ENCODE data around the gene BANF1.

GRCh38 chr11:65961267-65962140 lies 40.8 kb upstream of the BANF1 start, which contains the start of gene SART1:
- peak; percentile 97 for TF ChIP-seq EP300 (IDR thresholded peaks at IDR 0.05)
- TF ChIP-seq, protein P1, sequence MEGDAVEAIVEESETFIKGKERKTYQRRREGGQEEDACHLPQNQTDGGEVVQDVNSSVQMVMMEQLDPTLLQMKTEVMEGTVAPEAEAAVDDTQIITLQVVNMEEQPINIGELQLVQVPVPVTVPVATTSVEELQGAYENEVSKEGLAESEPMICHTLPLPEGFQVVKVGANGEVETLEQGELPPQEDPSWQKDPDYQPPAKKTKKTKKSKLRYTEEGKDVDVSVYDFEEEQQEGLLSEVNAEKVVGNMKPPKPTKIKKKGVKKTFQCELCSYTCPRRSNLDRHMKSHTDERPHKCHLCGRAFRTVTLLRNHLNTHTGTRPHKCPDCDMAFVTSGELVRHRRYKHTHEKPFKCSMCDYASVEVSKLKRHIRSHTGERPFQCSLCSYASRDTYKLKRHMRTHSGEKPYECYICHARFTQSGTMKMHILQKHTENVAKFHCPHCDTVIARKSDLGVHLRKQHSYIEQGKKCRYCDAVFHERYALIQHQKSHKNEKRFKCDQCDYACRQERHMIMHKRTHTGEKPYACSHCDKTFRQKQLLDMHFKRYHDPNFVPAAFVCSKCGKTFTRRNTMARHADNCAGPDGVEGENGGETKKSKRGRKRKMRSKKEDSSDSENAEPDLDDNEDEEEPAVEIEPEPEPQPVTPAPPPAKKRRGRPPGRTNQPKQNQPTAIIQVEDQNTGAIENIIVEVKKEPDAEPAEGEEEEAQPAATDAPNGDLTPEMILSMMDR (IDR thresholded peaks at IDR 0.05): peak in 1 of 5 experiments; percentile 52
